HuH-7 (cell line): ENCODE measurements around the gene PTGES3L.

Experiments
- DNase-seq: peaks from one replicate; pipeline ENCODE4 v3.0.0; 2011; ENCODE audit warnings: low spot score

The PTGES3L gene

GRCh38 chr17:42979511-42980273 is at the start of gene PTGES3L:
PTGES3L (minus strand) TSS chr17:42980080; CDS start chr17:42980053, 27 bp downstream.
- DNase-seq: peak; percentile 79

GRCh38 chr17:43028221-43028861 is 48.5 kb upstream of the PTGES3L start:
- no peak for DNase-seq

GRCh38 chr17:43027091-43028032 is 47.5 kb upstream of the PTGES3L start:
- no peak for DNase-seq

DNA sequence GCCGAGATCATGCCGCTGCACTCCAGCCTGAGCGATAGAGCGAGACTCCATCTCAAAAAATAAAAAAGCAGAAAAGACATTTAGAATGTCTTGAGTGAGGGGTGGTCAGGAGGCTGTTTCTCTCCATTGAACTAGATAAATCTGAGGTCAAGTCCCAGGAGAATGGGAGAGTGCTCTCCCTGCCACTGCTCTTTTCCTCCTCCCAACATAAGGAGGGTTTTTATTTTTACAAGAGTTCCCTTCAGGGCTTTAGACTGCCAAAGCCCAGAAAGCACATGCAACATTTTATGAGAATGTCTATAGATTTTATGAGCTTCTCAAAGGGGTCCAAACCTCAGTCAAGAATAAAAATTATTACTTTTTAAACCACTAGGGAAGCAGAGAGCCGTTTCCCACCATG is 46.7 kb upstream of the PTGES3L start:
- DNase-seq: no peak

GRCh38 chr17:43025766-43026537 is 46.1 kb upstream of the PTGES3L start:
- no peak for DNase-seq

GRCh38 chr17:43025290-43025657 is 45.4 kb upstream of the PTGES3L start:
- no peak for DNase-seq

GRCh38 chr17:43024407-43025289 is 44.8 kb upstream of the PTGES3L start, which contains the start of gene RND2:
RND2 (plus strand) TSS chr17:43025231; CDS start chr17:43025348, 117 bp downstream.
- DNase-seq: peak; percentile 99

- DNase-seq: peak; percentile 87
Measured at GRCh38 chr17:43021741-43022512, 42.0 kb upstream of the PTGES3L start, which contains the start of gene VAT1. VAT1 (minus strand) TSS chr17:43022385; CDS start chr17:43022322, 63 bp downstream.

GRCh38 chr17:43020789-43021740 is 41.2 kb upstream of the PTGES3L start:
- peak; percentile 85 for DNase-seq

- DNase-seq: no peak
Measured at GRCh38 chr17:43020030-43020621, 40.2 kb upstream of the PTGES3L start.

- DNase-seq: no peak
Measured at GRCh38 chr17:43019418-43019817, 39.5 kb upstream of the PTGES3L start.

DNA sequence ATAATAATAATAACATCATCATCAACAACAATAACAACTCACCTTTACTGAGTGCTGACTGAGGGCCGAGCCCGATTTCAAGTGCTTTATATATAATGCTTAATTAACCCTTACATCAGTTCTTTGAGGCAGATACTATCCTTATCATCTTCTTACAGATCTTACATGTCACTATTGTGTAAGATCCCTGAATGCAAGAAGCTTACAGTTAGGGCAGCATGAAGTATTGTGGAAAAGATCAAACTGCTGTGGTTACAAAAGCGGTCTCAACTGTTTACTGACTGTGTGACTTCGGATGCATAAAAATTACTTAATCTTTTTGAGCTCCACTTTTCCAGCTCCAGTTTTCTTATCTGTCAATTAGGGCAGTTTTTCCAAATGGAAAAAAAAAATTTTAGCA is 39.1 kb upstream of the PTGES3L start:
- DNase-seq: no peak

DNA sequence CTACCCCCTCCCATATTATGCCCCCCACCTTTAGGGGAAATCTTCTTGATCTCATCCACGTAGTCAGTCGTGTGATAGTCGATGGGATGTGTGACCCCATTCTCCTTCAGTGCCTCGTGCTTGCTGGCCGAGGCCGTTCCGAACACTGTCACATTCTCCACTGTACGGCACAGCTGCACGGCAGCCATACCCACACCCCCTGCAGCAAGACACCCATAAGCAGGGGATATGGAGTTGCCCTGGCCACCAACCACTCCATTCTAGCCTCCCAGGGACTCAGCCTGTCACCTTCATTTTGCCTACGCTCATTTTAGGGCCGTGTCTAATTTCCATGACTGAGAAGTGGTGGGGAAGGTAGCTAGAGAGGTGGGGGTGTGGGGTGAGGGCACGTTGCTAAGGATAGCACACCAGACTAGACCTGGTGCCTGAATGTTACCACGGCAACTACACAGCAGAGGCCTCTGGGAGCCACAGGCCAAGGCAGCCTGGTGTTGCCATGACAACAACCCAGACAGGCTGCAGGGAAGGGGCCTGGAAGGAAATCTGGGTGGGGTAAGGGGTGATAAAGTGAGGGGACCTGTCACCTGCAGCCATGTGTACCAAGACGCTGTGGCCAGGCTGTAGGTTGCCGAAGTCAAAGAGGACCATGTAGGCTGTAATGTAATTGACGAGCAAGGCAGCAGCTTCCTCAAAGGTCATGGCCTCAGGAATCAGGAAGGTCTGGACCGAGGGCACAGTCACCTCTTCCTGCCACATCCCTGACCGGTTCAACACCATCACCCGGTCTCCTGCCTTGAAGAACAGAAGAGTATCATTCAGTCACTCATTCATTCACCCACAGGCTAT is 38.4 kb upstream of the PTGES3L start:
- no peak for DNase-seq

DNA sequence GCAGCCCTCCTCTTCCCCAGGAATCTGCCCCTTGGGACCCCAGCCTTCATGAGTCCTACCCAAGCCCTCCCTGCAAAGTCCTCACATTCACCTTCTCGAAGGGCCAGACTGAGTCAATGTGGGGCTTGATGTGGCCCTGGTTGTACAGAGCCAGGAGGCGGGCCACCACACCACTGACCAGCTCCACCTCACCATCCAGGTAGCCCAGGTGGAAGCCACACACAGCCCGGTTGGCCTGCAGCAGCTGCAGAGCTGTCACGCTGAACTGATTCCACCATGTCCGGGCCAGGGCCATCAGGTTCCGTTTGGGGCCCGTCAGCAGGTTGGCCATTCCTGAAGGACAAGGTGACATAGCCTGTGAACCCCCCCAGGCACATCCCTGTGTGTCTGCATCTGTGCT is 36.3 kb upstream of the PTGES3L start:
- DNase-seq: no peak

- no peak for DNase-seq
Measured at GRCh38 chr17:43015579-43015978, 35.7 kb upstream of the PTGES3L start.

GRCh38 chr17:43014649-43015542 is 35.0 kb upstream of the PTGES3L start:
- no peak for DNase-seq
